Prostate gland (tissue), 2 donors: ENCODE data around the gene POMGNT2.

Experiments
- CTCF ChIP-seq, 4 experiments: fragments of 200-600 bp in 2 of 4; fragments of 450-650 bp in 2 of 4; sonication (generic) in 2 of 4; IDR thresholded peaks; 1 replicate in 3 of 4; 2 replicates in 1 of 4; pipeline ENCODE4 v1.5.1; 2016 to 2019; ENCODE audit warnings: antibody characterized with exemption in 4 of 4, mild to moderate bottlenecking in 2 of 4, moderate library complexity in 2 of 4
- POLR2A ChIP-seq: fragments of 450-650 bp; IDR thresholded peaks from one replicate; pipeline ENCODE4 v1.6.1; 2016; ENCODE audit warnings: antibody characterized with exemption, mild to moderate bottlenecking

GRCh38 chr3:43138488-43139231, 32.8 kb upstream of the POMGNT2 start:
- TF ChIP-seq POLR2A (no peak), CTCF (IDR thresholded peaks at IDR 0.05) (no peak)
